A204.1 (cell line): ENCODE results near the gene APIP.

Experiments used
- FAIRE-seq: peaks from 2 replicates; lab custom pipeline; 2012; peaks lifted over from hg19 to GRCh38; lab: Jason Lieb, UNC

Gene APIP

GRCh38 chr11:34840736-34841386, 75.3 kb downstream of the APIP start:
- no peak for FAIRE-seq

GRCh38 chr11:34839969-34840368, 76.2 kb downstream of the APIP start:
- FAIRE-seq: no peak

- no peak for FAIRE-seq
Measured at GRCh38 chr11:34836958-34837856, 79.0 kb downstream of the APIP start.

GRCh38 chr11:34833602-34834001, 82.6 kb downstream of the APIP start:
- FAIRE-seq: no peak
